GM12875 (cell line): ENCODE measurements around the gene JUP.
"Not testable (repeated sequence)": the region's sequence is repeated elsewhere in the genome, so short reads cannot be mapped to it uniquely, and the experiment has no call there.

Experiments
- H3K4me3 ChIP-seq: one replicate; pipeline ENCODE4 v1.5.1; 2011; ENCODE audit warnings: low read depth, low read length, control low read depth
- TF ChIP-seq, protein P1 (sequence below): IDR thresholded peaks from 2 replicates; pipeline ENCODE4 v1.5.1; 2011; ENCODE audit warnings: low read depth, mild to moderate bottlenecking, control low read depth, inconsistent platforms, low read length, moderate library complexity, borderline replicate concordance; ENCODE audit not compliant: insufficient read depth

Gene JUP

DNA sequence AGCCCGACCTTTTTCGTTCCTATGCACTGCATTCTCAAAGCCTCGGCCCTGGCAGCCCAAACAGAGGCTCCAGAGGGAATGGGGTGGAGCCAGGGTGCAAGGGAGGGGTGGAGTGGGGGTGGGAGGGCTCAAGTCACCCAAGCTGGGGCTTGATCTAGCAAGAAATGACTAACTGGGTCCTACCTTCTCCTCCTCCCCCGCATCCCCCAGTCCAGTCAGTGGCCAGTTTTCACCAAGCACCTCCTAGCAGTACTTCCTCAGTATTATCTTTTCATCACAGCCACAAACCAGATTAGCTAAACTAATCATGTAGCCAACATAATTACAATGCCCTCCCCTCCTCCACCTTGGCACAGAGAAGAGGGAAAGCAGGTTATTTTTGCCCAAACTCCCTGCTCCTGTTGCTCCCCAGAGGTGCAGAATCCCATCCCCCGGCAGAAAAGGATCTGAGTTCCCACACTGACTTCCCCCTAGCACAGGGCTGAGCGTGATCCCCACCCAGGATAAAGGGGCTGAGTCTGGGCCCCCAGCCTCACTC is 2.2 kb downstream of the JUP start:
- TF ChIP-seq, protein P1, sequence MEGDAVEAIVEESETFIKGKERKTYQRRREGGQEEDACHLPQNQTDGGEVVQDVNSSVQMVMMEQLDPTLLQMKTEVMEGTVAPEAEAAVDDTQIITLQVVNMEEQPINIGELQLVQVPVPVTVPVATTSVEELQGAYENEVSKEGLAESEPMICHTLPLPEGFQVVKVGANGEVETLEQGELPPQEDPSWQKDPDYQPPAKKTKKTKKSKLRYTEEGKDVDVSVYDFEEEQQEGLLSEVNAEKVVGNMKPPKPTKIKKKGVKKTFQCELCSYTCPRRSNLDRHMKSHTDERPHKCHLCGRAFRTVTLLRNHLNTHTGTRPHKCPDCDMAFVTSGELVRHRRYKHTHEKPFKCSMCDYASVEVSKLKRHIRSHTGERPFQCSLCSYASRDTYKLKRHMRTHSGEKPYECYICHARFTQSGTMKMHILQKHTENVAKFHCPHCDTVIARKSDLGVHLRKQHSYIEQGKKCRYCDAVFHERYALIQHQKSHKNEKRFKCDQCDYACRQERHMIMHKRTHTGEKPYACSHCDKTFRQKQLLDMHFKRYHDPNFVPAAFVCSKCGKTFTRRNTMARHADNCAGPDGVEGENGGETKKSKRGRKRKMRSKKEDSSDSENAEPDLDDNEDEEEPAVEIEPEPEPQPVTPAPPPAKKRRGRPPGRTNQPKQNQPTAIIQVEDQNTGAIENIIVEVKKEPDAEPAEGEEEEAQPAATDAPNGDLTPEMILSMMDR: no peak
- peak overlapping the region; percentile 64 for H3K4me3 ChIP-seq

DNA sequence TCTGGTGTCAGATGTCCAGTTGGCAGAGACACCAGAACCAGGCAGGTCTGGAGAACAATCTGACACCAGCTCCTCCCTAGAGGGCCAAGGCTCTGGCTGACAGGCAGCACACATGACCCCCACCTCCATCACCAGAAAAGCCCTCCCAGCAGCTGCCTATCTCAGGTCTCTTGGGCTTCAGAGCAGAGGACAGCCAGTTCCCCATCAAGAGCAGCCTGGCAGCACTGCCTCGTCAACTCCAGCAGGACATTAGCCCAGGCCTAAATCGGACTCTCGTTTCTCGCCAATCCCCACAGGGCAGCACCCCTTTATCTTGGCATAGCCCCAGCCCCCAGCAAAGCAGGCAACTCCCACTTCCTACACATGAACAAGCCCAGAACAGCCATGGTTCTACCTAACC is 4.4 kb downstream of the JUP start:
- TF ChIP-seq, protein P1: no peak
- H3K4me3 ChIP-seq: no peak overlapping the region

DNA sequence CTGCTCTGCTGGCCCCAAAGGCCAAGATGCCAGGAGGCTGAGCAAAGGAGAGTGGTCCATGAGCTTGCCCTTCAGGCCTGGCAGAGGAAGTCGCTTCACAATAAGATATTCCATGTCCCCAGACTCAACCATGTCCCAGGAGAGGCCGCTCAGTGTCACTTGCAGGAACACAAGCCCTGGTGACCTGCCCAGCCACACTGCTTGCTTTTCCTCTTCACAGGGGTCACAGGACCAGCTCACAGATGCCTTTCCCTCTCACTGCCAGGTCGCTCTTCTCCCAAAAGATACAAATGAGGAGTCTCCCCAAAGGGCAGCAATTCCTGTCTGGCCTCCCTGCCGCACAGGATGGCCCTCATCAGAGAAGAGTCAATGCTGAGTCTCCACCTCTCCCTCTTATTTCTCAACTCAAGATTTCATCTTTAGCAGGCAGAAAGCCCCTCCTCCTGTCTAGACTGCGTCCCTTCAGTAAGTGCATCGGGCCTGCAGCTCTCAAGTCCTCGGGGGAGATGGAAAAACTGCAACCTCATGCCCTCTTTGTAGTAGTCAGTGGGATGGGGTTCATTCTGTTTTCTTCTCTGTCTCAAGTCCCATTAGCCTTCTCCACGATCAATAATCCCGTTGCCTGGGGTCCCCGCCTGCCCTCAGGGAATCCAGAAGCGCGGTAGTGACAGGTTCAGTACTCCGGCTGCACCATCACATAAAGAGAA is 5.0 kb downstream of the JUP start:
- TF ChIP-seq, protein P1: no peak
- H3K4me3 ChIP-seq: no peak overlapping the region

DNA sequence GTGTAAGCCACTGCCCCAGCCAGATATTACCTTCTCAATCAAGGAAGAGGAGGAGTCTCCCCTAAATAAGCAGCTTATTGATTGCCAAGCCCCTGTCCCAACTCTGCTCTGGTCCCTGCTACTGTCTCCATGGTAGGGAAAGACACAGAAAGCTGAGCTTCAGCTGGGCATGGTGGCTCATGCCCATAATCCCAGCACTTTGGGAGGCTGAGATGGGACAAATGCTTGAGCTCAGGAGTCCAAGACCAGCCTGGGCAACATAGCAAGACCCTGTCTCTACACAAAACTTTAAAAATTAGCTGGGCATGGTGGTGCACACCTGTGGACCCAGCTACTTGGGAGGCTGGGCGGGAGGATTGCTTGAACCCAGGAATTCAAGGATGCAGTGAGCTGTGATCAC is 6.6 kb downstream of the JUP start:
- no peak overlapping the region for H3K4me3 ChIP-seq
- TF ChIP-seq, protein P1: no peak

DNA sequence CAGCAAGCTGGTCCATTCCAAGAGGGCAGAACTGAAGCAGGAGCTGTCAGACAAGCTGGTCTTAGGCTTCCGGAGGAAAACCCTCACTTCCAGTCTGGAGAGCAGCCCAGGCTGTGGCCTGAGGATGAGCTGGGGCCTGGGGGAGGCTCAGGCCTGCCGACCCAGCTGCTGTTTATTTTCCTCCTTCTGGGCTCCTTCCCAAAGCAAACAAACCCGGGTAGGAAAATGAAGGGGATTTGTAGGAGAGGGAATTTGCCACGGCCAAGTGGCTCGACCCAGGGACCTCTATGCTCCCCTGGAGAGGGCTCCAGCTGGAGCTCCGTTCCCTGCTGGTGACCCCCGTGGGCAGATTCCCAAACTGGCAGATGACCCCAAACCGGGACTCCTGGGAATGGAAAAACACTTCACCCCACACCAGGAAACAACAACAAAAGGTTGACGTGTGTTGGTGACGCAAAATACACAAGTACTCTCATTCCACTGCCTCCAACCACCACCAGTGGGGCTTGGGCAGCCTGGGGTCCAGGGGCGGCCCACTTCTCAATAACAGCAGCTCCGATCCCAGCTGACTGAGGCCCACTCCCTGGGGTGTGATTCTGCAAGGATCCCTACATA is 8.8 kb downstream of the JUP start:
- TF ChIP-seq, protein P1: no peak
- no peak overlapping the region for H3K4me3 ChIP-seq

DNA sequence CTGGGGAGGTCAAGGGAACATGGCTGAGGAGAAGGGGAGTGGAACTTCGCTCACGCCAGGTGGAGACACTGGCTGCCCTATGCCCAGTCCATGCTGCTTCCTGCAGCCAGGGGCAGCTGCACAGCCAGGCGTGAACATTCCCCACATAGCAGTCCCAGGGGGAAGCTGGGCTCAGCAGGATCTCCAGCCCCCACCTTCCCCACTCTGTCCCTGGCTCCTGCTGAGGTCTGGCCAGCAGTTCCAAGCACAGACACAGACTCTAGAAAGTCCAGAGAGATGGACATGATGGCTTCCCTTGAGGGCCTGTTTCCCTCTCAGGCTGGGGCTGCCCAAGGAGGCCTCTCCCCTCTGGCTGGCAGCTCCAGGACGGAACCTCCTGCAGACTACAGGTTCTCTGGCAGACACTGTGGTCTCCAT is 9.3 kb downstream of the JUP start:
- H3K4me3 ChIP-seq: no peak overlapping the region

DNA sequence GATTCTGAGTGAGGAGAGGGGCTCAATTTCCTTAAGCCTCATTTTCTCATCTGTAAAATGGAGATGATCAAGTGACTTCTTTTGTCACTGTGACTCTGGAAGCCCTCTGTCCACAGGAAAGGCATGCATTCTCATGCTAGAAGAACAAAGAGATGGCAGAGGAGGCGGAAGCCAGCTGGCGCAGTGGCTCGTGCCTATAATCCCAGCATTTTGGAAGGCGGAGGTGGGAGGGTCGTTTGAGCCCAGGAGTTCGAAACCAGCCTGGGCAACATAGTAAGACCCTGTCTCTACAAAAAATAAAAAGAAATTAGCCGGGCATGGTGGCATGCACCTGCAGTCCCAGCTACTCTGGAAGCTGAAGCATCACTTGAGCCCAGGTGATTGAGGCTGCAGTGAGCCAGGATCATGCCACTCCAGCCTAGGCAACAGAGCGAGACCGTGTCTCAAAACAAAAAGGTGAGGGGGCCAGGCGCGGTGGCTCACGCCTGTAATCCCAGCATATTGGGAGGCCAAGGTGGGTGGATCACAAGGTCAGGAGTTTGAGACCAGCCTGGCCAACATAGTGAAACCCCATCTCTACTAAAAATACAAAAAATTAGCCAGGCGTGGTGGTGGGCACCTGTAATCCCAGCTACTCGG is 10.1 kb downstream of the JUP start:
- not testable (repeated sequence) for H3K4me3 ChIP-seq

More for the DNA sequence above, 9.3 kb downstream of the JUP start:
- TF ChIP-seq, protein P1: no peak
